GM12892 (cell line): ENCODE results near the gene IGFBPL1.

ENCODE experiments used
- POLR2A ChIP-seq: IDR thresholded peaks from 2 replicates; pipeline ENCODE4 v1.6.1; 2011; ENCODE audit warnings: low read depth, low read length, control low read depth
- POLR2AphosphoS5 ChIP-seq: IDR thresholded peaks from 2 replicates; pipeline ENCODE4 v1.6.1; 2011; ENCODE audit warnings: low read depth, low read length, control low read depth
- TAF1 ChIP-seq: IDR thresholded peaks from 2 replicates; pipeline ENCODE4 v1.6.1; 2011; ENCODE audit warnings: low read depth, mild to moderate bottlenecking, control low read depth, low read length, borderline replicate concordance

DNA sequence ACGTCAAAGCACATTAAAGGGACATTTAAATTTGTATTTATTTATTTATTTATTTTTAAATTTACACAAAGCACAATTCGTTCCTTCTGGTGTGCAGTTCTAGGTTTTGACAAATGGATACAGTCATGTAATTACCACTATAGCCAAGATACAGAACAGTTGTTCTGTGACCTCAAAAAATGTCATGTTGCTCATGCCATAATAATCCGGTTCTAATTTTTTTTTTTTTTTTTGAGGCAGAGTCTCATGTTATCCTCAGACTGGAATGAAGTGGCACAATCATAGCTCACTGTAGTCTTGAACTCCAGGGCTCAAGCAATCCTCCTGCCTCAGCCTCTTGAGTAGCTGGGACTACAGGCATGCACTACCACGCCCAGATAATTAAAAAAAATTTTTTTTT, 7.8 kb downstream of the IGFBPL1 start:
- TF ChIP-seq POLR2AphosphoS5, result no peak
- no peak for TF ChIP-seq POLR2A
- no peak for TF ChIP-seq TAF1
